ENCODE results near the gene FBXL17.

Gene FBXL17

GRCh38 chr5:108382784-108383330 is 959 bp upstream of the FBXL17 start:
- TF ChIP-seq TAF1 (IDR thresholded peaks at IDR 0.05; ENCODE audit: borderline replicate concordance, insufficient read depth, low read length) (no peak), SIN3A (IDR thresholded peaks at IDR 0.05; ENCODE audit: borderline replicate concordance, insufficient read depth, low read length) (no peak), POLR2AphosphoS5 (IDR thresholded peaks at IDR 0.05; ENCODE audit: low read depth, low read length) (no peak), REST (IDR thresholded peaks at IDR 0.05; ENCODE audit: insufficient read depth in 1 of 2, low read depth in 2 of 2, low read length in 2 of 2) (no peak), FOXP2 (optimal IDR thresholded peaks at IDR 0.05; ENCODE audit: borderline replicate concordance, extremely low read depth, extremely low read length, insufficient read depth) (no peak)

DNA sequence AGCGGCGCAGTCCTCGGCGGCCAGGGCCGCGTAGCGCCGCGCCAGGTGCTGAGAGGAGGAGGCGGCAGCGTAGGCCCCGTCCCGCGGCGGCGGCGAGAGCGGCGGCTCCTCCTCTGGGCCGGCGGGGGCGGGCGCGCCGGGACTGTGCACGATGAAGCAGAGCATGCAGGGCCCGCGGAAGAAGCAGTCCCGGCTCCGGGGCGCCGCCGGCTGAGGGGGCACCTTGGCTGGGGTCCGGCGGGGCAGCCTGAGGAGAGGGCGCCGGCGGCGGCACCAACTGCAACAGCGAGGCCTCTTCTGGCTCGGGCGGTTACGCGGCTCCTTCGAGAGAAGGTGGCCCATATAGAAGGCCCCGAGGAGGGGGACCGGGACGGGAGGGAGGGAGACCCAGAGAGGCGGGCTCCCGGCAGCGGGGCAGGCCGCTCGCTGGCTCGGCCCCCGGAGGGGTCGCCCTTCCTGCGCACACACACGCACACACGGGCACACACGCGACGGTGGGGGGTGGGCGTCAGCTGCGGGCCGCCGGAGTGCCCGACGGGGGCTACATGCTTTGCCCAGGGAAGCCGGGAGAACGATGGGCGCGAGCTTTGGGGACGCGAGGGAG is 446 bp downstream of the FBXL17 start:
- TF ChIP-seq SIN3A (IDR thresholded peaks at IDR 0.05; ENCODE audit: borderline replicate concordance, insufficient read depth, low read length) (no peak), REST (IDR thresholded peaks at IDR 0.05; ENCODE audit: insufficient read depth in 1 of 2, low read depth in 2 of 2, low read length in 2 of 2) (no peak), TAF1 (IDR thresholded peaks at IDR 0.05; ENCODE audit: borderline replicate concordance, insufficient read depth, low read length) (no peak), POLR2AphosphoS5 (IDR thresholded peaks at IDR 0.05; ENCODE audit: low read depth, low read length) (no peak), FOXP2 (optimal IDR thresholded peaks at IDR 0.05; ENCODE audit: borderline replicate concordance, extremely low read depth, extremely low read length, insufficient read depth) (peak; percentile 18)

DNA sequence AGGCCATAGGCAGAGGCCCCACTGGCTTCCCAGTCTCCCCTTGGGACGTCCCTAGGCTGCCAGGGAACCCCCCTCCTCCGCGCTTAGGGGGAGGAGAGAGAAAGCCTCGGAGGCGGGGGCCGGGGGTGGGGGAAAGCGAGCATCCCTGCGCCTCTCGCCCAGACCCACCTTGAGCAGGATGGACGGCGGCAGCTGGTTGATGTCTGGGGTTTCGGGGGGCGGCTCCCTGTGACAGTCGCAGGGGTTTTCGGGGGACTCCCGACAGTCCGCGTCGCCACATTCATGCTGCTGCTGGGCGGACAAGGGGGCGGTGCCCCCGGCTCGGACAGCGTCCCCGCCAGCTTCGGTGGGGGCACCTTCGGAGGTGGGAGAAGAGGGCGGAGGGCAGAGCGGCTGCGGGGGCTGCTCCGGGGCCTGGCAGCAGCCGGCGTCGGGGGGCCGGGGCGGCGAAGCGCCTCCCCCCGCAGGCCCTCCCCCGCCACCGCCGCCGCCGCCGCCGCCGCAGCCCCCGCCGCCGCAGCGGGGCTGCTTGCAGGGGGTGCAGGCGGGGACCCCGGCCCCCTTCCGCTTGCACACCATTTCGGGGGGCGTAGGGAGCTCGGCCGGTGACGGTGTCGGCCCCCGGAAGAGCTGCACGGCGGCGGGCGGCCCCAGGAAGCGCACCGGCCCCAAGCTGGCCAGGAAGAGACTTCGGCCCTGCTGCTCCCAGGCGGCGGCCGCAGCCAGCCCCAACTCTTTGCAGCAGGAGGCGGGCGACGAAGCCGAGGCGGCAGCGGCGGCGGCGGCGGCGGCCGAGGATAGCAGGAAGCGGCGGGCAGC is 1.2 kb downstream of the FBXL17 start:
- TF ChIP-seq REST (IDR thresholded peaks at IDR 0.05; ENCODE audit: insufficient read depth in 1 of 2, low read depth in 2 of 2, low read length in 2 of 2) (no peak), TAF1 (IDR thresholded peaks at IDR 0.05; ENCODE audit: borderline replicate concordance, insufficient read depth, low read length) (no peak), FOXP2 (optimal IDR thresholded peaks at IDR 0.05; ENCODE audit: borderline replicate concordance, extremely low read depth, extremely low read length, insufficient read depth) (peak; percentile 37), SIN3A (IDR thresholded peaks at IDR 0.05; ENCODE audit: borderline replicate concordance, insufficient read depth, low read length) (no peak)

DNA sequence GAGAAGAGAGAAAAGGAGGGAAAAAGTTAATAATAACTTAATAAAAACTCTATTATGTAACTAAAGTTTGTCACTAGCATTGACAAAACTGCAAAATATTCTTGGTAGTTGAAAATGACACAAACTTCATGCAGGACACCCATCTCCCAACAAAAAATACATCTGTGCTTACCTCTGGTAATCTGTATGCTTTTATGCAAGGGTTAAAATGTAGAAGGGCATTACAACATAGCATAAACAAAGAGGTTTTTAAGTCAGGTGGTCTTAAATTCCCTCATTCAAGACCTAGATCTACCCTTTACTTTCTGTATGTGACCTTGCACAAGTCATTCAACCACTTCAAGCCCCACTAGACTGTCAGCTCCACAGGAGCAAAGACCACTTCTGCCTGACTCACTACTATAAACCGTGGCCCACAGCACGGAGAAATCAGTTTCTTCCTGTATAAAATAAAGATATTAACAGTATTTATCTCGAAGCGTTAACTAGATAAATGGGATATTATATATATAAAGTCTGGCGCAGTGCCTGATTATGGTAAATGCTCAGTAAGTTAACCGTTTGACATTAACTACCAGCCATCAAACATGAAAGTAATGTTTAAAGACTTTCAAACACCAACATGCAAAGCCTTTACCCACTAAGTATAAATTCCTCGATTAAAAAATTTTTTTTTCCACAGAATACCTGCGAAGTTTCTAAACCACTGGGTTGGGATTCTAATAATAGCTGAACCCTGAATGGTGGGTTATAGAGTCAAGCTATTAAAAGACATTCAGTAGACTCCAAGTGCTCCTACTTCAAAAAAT is 2.0 kb downstream of the FBXL17 start:
- TF ChIP-seq SIN3A (IDR thresholded peaks at IDR 0.05; ENCODE audit: borderline replicate concordance, insufficient read depth, low read length) (no peak), TAF1 (IDR thresholded peaks at IDR 0.05; ENCODE audit: borderline replicate concordance, insufficient read depth, low read length) (no peak), REST (IDR thresholded peaks at IDR 0.05; ENCODE audit: insufficient read depth in 1 of 2, low read depth in 2 of 2, low read length in 2 of 2) (no peak), FOXP2 (optimal IDR thresholded peaks at IDR 0.05; ENCODE audit: borderline replicate concordance, extremely low read depth, extremely low read length, insufficient read depth) (no peak), POLR2AphosphoS5 (IDR thresholded peaks at IDR 0.05; ENCODE audit: low read depth, low read length) (no peak)
